ENCODE measurements around the gene KIRREL2. TPM values are rescaled to one million over a fixed set of nuclear protein-coding genes. Genes with fewer than 3 reads are reported as not detected.

Gene KIRREL2
- total RNA-seq, 1 donor from 2014 or later: 0.18 TPM

DNA sequence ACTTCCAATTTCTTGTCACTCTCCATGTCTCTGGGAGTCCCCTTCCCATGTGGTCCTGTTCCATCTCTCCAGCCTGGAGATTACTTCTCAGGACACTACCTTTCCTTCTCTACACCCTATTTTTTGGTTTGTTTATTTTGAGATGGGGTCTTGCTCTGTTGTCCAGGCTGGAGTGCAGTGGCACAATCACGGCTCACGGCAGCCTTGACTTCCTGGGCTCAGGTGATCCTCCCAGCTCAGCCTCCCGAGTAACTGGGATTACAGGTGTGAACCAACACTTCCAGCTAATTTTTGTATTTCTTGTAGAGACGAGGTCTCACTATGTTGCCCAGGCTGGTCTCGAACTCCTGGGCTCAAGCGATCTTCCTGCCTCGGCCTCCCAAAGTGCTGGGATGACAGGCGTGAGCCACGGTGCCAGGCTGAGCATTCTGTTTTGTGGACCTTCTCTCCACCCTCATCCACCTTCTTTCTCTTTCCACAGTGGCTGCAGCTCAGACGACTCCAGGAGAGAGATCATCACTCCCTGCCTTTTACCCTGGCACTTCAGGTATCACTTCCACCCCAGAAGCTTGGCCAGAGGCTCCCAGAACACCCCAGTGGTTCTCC lies 46.3 kb downstream of the KIRREL2 start:
- peak overlapping the region; percentile 23 for H3K4me3 ChIP-seq (ENCODE audit: insufficient read depth, low read depth, low read length)

GRCh38 chr19:35903550-35904179 lies 47.0 kb downstream of the KIRREL2 start:
- Histone ChIP-seq H3K27ac (ENCODE audit: low read depth, low read length) (no peak overlapping the region), H3K36me3 (ENCODE audit: insufficient read depth, low read length) (no peaks in the 10 kb centered on the region), H3K4me3 (ENCODE audit: insufficient read depth, low read depth, low read length) (peak overlapping the region; percentile 23), H2AFZ (ENCODE audit: low read depth, low read length) (peak overlapping the region; percentile 90), H3K9ac (ENCODE audit: low read length) (peak overlapping the region; percentile 59), H3K9me3 (ENCODE audit: insufficient read depth, low read depth, low read length) (no peaks in the 10 kb centered on the region), H4K20me1 (ENCODE audit: insufficient read depth, low read length) (no peaks in the 10 kb centered on the region), H3K27me3 (ENCODE audit: insufficient read depth, low read length) (no peaks in the 10 kb centered on the region), H3K79me2 (ENCODE audit: insufficient read depth, low read length) (no peaks in the 10 kb centered on the region), H3K4me2 (ENCODE audit: low read length) (peak overlapping the region; percentile 89), H3K4me1 (ENCODE audit: insufficient read depth, low read length) (peaks cover 28% of the 10 kb centered on the region)
- TF ChIP-seq, protein P1, sequence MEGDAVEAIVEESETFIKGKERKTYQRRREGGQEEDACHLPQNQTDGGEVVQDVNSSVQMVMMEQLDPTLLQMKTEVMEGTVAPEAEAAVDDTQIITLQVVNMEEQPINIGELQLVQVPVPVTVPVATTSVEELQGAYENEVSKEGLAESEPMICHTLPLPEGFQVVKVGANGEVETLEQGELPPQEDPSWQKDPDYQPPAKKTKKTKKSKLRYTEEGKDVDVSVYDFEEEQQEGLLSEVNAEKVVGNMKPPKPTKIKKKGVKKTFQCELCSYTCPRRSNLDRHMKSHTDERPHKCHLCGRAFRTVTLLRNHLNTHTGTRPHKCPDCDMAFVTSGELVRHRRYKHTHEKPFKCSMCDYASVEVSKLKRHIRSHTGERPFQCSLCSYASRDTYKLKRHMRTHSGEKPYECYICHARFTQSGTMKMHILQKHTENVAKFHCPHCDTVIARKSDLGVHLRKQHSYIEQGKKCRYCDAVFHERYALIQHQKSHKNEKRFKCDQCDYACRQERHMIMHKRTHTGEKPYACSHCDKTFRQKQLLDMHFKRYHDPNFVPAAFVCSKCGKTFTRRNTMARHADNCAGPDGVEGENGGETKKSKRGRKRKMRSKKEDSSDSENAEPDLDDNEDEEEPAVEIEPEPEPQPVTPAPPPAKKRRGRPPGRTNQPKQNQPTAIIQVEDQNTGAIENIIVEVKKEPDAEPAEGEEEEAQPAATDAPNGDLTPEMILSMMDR (IDR thresholded peaks at IDR 0.05; ENCODE audit: insufficient read depth, low read depth, low read length): no peak
- TF ChIP-seq EZH2 (IDR thresholded peaks at IDR 0.05; ENCODE audit: insufficient read depth, low read length): no peak
- no peak for FAIRE-seq
- peak; percentile 64 for DNase-seq (ENCODE audit: low read depth)
- Mint-ChIP-seq H3K27me3 (ENCODE audit: low read depth, unreplicated experiment) (peaks cover 2% of the 10 kb centered on the region), H3K9me3 (ENCODE audit: unreplicated experiment) (no peaks in the 10 kb centered on the region), H3K4me1 (ENCODE audit: low read depth, unreplicated experiment) (peaks cover 15% of the 10 kb centered on the region), H3K4me3 (ENCODE audit: unreplicated experiment) (peak overlapping the region; percentile 77), H3K36me3 (ENCODE audit: low read depth, unreplicated experiment) (no peaks in the 10 kb centered on the region), H3K27ac (ENCODE audit: unreplicated experiment) (peak overlapping the region; percentile 96)

More for the DNA sequence above, 46.3 kb downstream of the KIRREL2 start:
- no peaks in the 10 kb centered on the region for H4K20me1 ChIP-seq (ENCODE audit: insufficient read depth, low read length)
- FAIRE-seq (no peak), DNase-seq (ENCODE audit: low read depth) (no peak)
- peak overlapping the region; percentile 89 for H3K4me2 ChIP-seq (ENCODE audit: low read length)
- H3K4me1 ChIP-seq (ENCODE audit: insufficient read depth, low read length): peaks cover 32% of the 10 kb centered on the region
- no peak for TF ChIP-seq EZH2 (IDR thresholded peaks at IDR 0.05; ENCODE audit: insufficient read depth, low read length)
- TF ChIP-seq, protein P1 (IDR thresholded peaks at IDR 0.05; ENCODE audit: insufficient read depth, low read depth, low read length): no peak
- H3K9me3 ChIP-seq (ENCODE audit: insufficient read depth, low read depth, low read length): no peaks in the 10 kb centered on the region
- no peaks in the 10 kb centered on the region for H3K27me3 ChIP-seq (ENCODE audit: insufficient read depth, low read length)
- Mint-ChIP-seq H3K36me3 (ENCODE audit: low read depth, unreplicated experiment) (no peaks in the 10 kb centered on the region), H3K9me3 (ENCODE audit: unreplicated experiment) (no peaks in the 10 kb centered on the region), H3K4me3 (ENCODE audit: unreplicated experiment) (peak overlapping the region; percentile 77), H3K27ac (ENCODE audit: unreplicated experiment) (peak overlapping the region; percentile 96), H3K4me1 (ENCODE audit: low read depth, unreplicated experiment) (peaks cover 15% of the 10 kb centered on the region), H3K27me3 (ENCODE audit: low read depth, unreplicated experiment) (peaks cover 2% of the 10 kb centered on the region)
- peak overlapping the region; percentile 59 for H3K9ac ChIP-seq (ENCODE audit: low read length)
- H2AFZ ChIP-seq (ENCODE audit: low read depth, low read length): peak overlapping the region; percentile 90
- no peak overlapping the region for H3K27ac ChIP-seq (ENCODE audit: low read depth, low read length)
- peaks cover 4% of the 10 kb centered on the region for H3K79me2 ChIP-seq (ENCODE audit: insufficient read depth, low read length)
- no peaks in the 10 kb centered on the region for H3K36me3 ChIP-seq (ENCODE audit: insufficient read depth, low read length)

Measured in astrocyte (in vitro differentiated cells and primary cell).